AG10803 (cell line): ENCODE results near the gene TSN.

Experiments used
- DNase-seq: peaks from one replicate; pipeline ENCODE4 v3.0.0; 2010; ENCODE audit warnings: low read depth
- H3K4me3 ChIP-seq: 2 replicates; pipeline ENCODE4 v1.5.1; 2011; ENCODE audit warnings: mild to moderate bottlenecking, low read length, control low read depth
- CTCF ChIP-seq: conservative IDR thresholded peaks from 2 replicates; pipeline ENCODE4 v1.5.1; 2011; ENCODE audit warnings: mild to moderate bottlenecking, low read length, control low read depth, inconsistent platforms

The TSN gene

GRCh38 chr2:121746071-121746578, 9.3 kb upstream of the TSN start:
- no peak for TF ChIP-seq CTCF
- no peak for DNase-seq
- no peak overlapping the region for H3K4me3 ChIP-seq

DNA sequence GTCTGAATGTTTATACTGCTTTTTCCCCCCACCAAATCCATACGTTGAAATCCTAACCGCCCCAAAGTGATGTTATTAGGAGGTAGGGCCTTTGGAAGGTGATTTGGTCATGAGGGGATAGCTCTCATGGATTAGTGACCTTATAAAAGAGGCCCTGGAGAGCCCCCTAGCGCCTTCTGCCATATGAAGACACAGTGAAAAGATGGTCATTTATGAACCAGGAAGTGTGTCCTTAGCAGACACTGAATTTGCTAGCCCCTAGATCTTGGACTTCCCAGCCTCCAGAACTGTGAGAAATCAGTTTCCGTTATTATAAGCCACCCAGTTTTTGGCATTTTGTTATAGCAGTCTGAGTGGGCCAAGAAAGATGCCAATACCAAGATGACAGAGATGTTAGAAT, 7.2 kb upstream of the TSN start:
- no peak overlapping the region for H3K4me3 ChIP-seq
- peak; percentile 52 for DNase-seq
- peak; percentile 53 for TF ChIP-seq CTCF

DNA sequence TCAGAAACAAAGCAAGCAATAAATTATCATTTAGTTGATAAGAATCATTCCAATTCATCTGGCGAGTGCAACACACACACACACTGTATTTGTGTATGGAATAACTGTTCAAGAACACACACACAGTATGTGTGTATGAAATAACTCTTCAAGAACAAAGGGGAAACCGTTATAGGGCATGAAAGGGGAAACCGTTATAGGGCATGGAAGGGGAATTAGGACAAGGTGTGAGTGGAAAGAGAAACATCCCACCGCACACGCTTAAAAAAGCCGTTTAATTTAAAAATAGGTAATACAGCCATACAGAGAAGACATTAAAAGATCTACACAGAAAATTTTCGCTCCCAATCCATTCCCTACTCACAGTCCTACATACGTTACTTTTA, 607 bp upstream of the TSN start:
- no peak for TF ChIP-seq CTCF
- no peak for DNase-seq
- H3K4me3 ChIP-seq = peak overlapping the region; percentile 69

DNA sequence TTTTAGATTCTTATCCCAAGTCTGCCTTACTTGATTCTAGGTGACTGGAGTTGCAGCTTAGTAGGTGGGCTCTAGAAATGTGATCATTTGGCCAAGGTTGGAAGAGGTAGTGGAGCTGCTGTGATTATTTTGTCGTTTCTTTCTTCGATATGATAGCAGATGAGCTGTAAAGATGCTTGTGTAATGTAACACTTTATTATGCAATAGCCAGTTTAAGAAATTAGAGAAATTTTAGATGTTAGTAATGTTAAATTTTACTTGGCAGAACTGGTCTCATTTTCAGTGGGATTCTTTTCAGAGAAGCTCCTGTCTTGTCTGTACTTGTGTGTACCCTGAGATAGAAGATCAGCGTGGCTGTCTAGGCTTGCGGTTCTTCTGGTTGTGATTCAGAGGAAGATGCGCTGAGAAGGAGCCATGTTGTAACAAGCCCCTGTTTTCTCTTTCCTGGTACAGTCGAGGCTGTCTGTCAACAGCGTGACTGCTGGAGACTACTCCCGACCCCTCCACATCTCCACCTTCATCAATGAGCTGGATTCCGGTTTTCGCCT, 9.3 kb downstream of the TSN start:
- no peak overlapping the region for H3K4me3 ChIP-seq
- no peak for DNase-seq
- TF ChIP-seq CTCF = no peak

- DNase-seq = no peak
- TF ChIP-seq CTCF = no peak
- H3K4me3 ChIP-seq = no peak overlapping the region
Measured at GRCh38 chr2:121766624-121767023, 11.2 kb downstream of the TSN start.

DNA sequence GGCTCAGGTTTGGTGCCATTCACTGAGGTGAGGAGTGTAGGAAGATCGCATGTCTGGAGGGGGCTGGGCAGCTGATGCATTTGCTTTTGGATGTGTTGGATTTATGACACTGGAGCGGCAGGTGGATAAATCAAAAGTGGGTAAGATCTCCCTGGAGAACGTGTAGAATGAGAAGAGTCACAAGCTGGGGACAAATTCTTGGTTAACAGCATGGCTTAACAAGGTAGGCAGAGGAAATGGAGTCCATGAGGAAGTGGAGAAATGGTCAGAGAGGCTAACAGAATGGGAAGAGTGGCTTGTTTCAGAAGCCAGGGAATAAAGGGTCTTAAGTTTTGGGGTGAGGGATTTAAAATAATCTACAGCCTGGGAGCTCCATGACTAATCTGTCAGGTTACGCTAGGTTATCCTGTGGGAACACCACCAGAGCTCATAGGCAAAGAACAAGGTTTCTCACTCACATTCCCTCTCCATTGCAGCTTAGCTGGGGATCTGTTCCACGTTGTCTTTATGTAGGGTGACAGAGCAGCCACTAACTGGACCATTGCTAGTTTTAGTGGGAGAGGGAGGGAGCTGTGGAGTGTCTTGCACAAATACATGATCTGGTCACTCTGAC, 12.8 kb downstream of the TSN start:
- TF ChIP-seq CTCF = no peak
- DNase-seq = no peak
- H3K4me3 ChIP-seq = no peak overlapping the region
